RPMI8226 (cell line): ENCODE results near the gene PHEX.
"Not testable (repeated sequence)": the region's sequence is repeated elsewhere in the genome, so short reads cannot be mapped to it uniquely, and the experiment has no call there.

Experiments
- DNase-seq: peaks from one replicate; pipeline ENCODE4 v3.0.0-alpha.2; 2015

The PHEX gene

GRCh38 chrX:22272613-22273012 is 240.5 kb downstream of the PHEX start, which contains the start of gene CBLL2:
Gene CBLL2, plus strand, starts transcription at chrX:22272913. Its CDS starts 79 bp downstream, at chrX:22272992.
- DNase-seq = no peak

DNA sequence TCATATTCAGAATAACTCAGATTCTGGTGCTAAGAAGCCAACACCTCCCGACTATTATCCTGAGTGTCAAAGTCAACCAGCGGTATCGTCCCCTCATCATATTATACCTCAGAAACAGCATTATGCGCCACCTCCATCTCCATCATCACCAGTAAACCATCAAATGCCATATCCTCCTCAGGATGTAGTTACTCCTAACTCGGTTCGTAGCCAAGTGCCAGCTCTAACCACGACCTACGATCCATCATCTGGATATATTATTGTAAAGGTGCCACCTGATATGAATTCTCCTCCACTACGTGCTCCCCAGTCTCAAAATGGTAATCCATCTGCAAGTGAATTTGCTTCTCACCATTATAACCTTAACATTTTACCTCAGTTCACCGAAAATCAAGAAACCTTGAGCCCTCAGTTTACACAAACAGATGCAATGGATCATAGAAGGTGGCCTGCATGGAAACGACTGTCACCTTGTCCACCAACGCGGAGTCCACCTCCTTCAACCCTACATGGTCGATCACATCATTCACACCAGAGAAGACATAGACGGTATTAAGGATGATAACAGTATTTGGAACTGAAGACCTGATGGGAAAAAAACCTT is 241.7 kb downstream of the PHEX start:
- DNase-seq = no peak

DNA sequence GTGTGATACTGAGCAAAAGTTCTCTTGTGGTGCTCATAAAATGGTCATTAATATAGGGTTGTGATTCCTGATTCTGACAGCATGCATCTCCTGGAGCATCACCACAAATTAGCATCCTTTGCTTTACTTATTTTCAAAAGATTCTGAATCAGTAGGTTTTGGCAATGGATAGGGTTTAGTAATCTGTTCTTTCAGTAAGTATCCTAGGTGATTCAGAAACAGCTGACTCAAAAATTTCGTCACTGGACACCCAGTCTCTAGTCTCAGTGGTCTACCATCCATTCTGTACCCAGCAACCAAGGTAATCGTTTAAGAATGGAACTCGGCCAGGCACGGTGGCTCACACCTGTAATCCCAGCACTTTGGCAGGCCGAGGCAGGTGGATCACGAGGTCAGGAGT is 244.7 kb downstream of the PHEX start:
- DNase-seq = no peak

GRCh38 chrX:22278375-22278774 is 246.2 kb downstream of the PHEX start:
- DNase-seq = no peak

- not testable (repeated sequence) for DNase-seq
Measured at GRCh38 chrX:22289209-22289608, 257.1 kb downstream of the PHEX start.

GRCh38 chrX:22296871-22297270 is 264.7 kb downstream of the PHEX start:
- DNase-seq = no peak

GRCh38 chrX:22300130-22300529 is 268.0 kb downstream of the PHEX start:
- peak; percentile 44 for DNase-seq
